Stimulated activated CD8-positive, alpha-beta memory T cell treated with anti-CD3 and anti-CD28 coated beads, Interleukin-7, amount 100 ng/mL, for 24 hours (primary cell): ENCODE measurements around the gene PATJ.
"Not testable (repeated sequence)": the region's sequence is repeated elsewhere in the genome, so short reads cannot be mapped to it uniquely, and the experiment has no call there.

Experiments
- DNase-seq: peaks from one replicate; pipeline ENCODE4 v3.0.0-alpha.2; 2020; ENCODE audit warnings: low read depth

PATJ gene

GRCh38 chr1:61948685-61949084 lies 206.4 kb downstream of the PATJ start:
- not testable (repeated sequence) for DNase-seq

DNA sequence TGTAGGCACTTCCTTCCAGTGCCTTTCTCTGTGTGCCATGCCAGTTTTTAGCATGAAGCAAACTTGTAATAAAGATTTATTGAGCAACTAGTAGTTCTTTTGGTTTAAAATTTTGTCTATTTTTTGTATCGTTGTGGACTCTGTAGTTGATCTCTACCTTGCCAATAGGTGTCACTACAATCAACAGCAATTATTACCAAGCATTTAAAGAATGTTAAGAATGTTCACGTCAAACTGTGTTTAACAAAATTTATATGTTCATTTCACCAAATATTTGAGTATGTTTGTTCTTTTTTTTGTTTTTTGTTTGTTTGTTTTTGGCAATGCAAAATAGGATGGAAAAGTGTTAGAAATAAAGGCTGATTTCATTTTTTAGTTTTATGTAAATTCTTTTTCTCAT lies 208.1 kb downstream of the PATJ start:
- no peak for DNase-seq

- DNase-seq, result no peak
These were observed 209.7 kb downstream of the PATJ start for GRCh38 chr1:61951731-61952580.

DNA sequence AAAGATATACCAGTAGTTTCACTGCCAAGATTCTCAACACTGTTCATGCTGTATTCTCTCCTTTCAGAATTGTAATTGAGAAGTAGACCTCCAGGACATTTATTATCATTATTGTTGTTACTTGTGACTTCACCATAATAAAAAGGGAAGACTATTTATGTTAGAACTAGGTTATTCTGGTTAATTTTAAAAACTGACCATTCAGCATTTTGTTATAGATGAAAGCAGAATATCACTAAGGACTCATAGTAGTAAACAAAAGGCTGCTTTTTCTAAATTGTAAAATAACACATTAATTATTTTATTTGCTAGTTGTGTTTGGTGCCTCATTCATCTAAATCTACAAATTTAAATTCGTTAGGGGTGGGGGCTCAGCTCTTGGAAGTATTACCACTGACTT lies 210.4 kb downstream of the PATJ start:
- DNase-seq, result no peak

GRCh38 chr1:61953076-61953789 lies 211.0 kb downstream of the PATJ start:
- DNase-seq, result no peak

GRCh38 chr1:61953790-61954150 lies 211.5 kb downstream of the PATJ start:
- no peak for DNase-seq

DNA sequence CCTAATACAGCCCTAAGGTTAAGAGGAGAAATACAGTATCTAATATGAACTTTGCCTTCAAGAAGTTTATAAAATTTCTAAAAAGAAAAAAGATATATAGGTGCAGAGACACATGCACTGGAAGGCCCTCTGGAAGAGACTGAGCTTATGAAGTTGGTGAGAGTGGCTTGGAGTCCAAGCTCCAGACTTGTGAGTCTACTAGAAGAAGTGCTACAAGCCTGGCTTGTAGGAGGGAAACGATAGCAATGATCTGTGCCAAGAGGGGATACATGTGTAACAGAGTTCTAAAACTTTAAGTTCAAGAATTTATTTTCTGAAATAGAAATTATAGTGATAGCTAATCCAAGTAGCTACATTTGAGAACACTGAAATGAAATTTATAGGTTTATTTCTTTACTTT lies 213.0 kb downstream of the PATJ start:
- no peak for DNase-seq

GRCh38 chr1:61956016-61956645 lies 213.9 kb downstream of the PATJ start:
- DNase-seq, result no peak

GRCh38 chr1:61956784-61957183 lies 214.5 kb downstream of the PATJ start:
- no peak for DNase-seq

- DNase-seq, result no peak
These were observed 218.7 kb downstream of the PATJ start for GRCh38 chr1:61961009-61961408.

GRCh38 chr1:61962631-61963030 lies 220.4 kb downstream of the PATJ start:
- DNase-seq, result no peak

DNA sequence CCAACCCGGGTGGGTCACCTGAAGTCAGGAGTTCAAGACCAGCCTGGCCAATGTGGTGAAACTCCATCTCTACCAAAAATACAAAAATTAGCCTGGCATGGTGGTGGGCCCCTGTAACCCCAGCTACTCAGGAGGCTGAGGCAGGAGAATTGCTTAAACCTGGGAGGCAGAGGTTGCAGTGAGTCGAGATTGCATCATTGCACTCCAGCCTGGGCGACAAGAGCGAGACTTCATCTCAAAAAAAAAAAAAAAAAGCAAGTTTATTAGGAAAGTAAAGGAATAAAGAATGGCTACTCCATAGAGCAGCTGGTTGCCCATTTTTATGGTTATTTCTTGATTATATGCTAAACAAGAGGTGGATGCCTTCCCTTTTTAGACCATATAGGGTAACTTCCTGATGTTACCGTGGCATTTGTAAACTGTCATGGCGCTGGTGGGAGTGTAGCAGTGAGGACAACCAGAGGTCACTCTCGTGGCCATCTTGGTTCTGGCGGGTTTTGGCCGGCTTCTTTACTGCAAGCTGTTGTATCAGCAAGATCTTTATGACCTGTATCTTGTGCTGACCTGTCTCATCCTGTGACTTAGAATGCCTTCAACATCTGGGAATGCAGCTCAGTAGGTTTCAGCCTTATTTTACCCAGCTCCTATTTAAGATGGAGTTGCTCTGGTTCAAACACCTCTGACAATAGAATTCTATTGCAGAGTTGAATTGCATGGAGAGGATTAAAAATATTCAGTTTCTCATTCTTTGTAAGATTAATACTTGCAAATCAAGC lies 224.4 kb downstream of the PATJ start:
- not testable (repeated sequence) for DNase-seq

- DNase-seq, result no peak
These were observed 225.5 kb downstream of the PATJ start for GRCh38 chr1:61967750-61968149.

- DNase-seq, result no peak
These were observed 226.6 kb downstream of the PATJ start for GRCh38 chr1:61968869-61969268.

GRCh38 chr1:61973100-61973837 lies 231.0 kb downstream of the PATJ start:
- DNase-seq, result no peak

- no peak for DNase-seq
These were observed 233.4 kb downstream of the PATJ start for GRCh38 chr1:61975638-61976037.

DNA sequence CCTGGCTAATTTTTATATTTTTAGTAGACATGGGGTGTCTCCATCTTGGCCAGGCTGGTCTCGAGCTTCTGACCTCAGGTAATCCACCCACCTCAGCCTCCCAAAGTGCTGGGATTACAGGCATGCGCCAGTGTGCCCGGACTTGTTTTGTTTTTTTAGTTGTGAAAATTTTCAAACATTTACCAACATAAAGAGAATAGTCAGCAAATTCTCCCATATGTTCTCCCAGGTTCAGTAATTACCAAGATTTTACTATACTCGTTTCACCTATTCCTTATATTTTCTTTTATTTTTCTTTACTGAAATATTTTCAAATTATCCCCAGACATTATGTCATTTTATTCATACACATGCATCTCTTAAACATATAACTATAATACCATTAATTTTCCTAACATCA lies 234.3 kb downstream of the PATJ start:
- no peak for DNase-seq

- DNase-seq, result no peak
These were observed 236.5 kb downstream of the PATJ start for GRCh38 chr1:61978796-61979195.

DNA sequence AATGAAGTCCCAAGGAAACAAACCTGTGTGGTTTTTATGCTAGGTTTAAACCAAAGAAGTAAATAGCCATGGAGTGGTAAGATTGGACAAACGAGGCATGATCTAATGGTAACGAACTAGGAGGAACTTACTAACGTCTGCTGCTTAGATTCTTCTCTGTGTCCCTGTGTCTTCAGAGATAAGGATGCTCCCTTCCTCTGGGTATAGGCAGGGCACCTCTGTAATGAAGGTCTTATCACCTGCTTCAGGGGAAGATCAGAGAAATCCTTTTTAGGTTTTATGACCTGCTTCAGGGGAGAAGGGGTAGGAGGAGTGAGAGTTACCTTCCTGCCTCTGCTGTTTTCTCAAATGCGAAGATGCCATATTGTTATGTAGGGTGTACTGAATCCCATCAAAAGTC lies 237.4 kb downstream of the PATJ start:
- DNase-seq, result no peak

- DNase-seq, result no peak
These were observed 238.3 kb downstream of the PATJ start for GRCh38 chr1:61980561-61980960.

DNA sequence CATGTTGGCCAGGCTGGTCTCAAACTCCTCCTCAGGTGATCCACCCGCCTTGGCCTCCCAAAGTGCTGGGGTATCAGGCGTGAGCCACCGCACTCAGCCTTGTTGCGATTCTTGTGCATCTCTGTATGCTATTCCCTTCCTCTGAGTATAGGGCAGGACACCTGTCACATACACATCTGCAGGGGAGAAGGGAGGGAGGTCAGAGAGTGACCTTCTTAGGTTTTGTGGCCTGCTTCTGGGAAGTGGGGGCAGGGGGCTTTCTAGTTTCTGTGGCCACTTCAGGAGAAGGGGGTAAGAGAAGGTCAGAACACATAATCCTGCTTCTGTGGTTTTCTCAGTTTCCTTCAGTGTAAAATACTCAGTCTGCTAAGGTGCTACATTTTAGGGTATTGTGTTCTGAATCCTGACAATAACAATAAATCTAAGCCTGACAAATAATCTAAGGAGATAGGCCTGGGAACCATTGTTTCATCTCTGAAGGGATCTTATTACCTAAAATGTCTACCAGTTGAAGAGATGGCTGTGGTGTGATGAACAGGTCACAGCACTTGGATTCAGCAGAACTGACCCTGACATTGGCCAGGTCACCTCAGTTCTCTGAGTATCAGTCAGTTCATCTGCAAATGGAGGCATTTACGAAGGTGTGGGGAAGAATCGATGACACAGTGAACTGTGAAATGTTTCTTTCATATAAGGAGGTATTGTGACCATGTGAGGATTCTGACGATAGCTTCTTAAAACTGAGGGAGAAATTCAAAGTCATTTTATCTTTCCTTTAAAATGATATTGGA lies 239.8 kb downstream of the PATJ start:
- no peak for DNase-seq
